Bronchial epithelial cell (primary cell): ENCODE data around the gene C19orf25. TPM values are rescaled to one million over a fixed set of nuclear protein-coding genes. Genes with fewer than 3 reads are reported as not detected.

ENCODE experiments used
- DNase-seq: peaks from one replicate; pipeline ENCODE4 v3.0.0-alpha.2; 2010; ENCODE audit warnings: low read depth
- FAIRE-seq: peaks from 2 replicates; lab custom pipeline; 2011; peaks lifted over from hg19 to GRCh38; lab: Jason Lieb, UNC
- H3K27me3 ChIP-seq: 2 replicates; pipeline ENCODE4 v1.5.1; 2011; ENCODE audit warnings: low read length; ENCODE audit not compliant: control insufficient read depth, insufficient read depth
- H3K36me3 ChIP-seq: 2 replicates; pipeline ENCODE4 v1.5.1; 2011; ENCODE audit warnings: low read length; ENCODE audit not compliant: control insufficient read depth, insufficient read depth
- H3K4me3 ChIP-seq: 2 replicates; pipeline ENCODE4 v1.5.1; 2011; ENCODE audit warnings: mild to moderate bottlenecking, low read depth, low read length, control low read depth
- CTCF ChIP-seq: IDR thresholded peaks from 2 replicates; pipeline ENCODE4 v1.5.1; 2011; ENCODE audit warnings: mild to moderate bottlenecking, moderate library complexity, low read length, control low read depth, inconsistent platforms; ENCODE audit not compliant: insufficient read depth, severe bottlenecking
- total RNA-seq: library from RNA; depleted of rRNA; stranded (reverse); fragments of >200 nt; gene quantifications from 2 replicates; pipeline ENCODE4 v1.2.1, GENCODE V29; 2014

Gene C19orf25
- total RNA-seq, 1 donor from 2014 or later = 24.7 TPM

DNA sequence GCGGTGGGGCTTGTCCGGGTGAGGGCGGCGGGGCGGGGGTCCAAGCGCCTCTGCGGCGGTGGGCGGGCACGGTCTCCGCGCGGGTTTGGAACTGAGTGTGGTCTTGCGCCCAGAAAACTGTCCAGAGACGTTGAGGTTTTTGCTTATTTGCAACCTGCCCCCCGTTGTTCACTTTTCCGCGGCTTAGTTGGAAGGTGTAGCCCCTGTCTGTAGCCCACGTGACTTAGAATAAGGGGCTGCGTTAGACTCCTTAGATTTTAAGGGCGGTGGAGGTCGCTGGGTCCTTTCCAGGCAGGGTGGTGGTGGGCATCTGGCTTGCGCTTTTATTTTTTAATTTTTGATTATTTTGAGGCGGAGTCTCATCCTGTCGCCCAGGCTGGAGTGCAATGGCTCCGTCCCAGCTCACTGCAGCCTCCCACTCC lies 40.1 kb downstream of the C19orf25 start:
- no peaks in the 10 kb centered on the region for H3K27me3 ChIP-seq
- FAIRE-seq (no peak), DNase-seq (no peak)
- peaks cover 20% of the 10 kb centered on the region for H3K36me3 ChIP-seq
- H3K4me3 ChIP-seq = peak overlapping the region; percentile 78
- TF ChIP-seq CTCF = no peak

- peak; percentile 86 for DNase-seq
- H3K4me3 ChIP-seq = peak within 1 kb of the TSS; percentile 78
- peak; percentile 94 for TF ChIP-seq CTCF
- no peaks in the 10 kb centered on the region for H3K27me3 ChIP-seq
- no peak for FAIRE-seq
- peaks cover 24% of the 10 kb centered on the region for H3K36me3 ChIP-seq
Observed at GRCh38 chr19:1438035-1438932, 40.7 kb downstream of the C19orf25 start, which contains the start of gene RPS15. RPS15 (plus strand) TSS chr19:1438396; CDS start chr19:1438426, 30 bp downstream.

- FAIRE-seq = no peak
- Histone ChIP-seq H3K4me3 (no peak overlapping the region), H3K27me3 (no peaks in the 10 kb centered on the region), H3K36me3 (peaks cover 30% of the 10 kb centered on the region)
- TF ChIP-seq CTCF = no peak
- no peak for DNase-seq
Observed at GRCh38 chr19:1437609-1438008, 41.4 kb downstream of the C19orf25 start.

DNA sequence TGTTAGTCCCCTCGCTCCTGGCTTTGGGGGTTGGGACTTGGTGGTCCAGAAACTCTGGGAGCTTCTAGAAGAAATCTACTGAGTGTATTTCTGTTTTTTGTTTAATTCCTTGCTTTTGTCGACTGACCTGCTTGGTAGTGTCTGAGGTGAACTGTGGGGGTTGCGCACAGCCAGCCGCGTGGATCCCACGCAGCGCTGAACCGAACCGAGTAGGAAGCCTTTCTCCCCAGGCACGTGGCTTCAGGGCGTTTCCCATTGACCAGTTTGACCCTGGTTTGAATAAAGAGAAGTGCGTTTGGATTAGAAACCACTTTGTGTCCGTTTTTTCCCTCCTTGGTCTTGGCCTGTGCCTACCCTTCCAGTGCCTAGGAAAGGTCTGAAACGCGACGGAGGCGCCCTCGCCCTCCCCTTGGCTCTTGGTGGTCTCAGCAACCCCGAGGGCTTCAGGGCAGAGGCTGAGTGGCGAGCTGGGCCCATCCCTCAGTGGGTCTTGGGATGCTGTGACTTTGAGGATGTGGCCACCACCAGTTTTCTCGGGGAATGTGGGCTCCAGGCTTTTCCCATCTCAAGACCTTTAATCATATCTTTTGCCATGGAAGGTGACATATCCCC lies 43.5 kb downstream of the C19orf25 start:
- Histone ChIP-seq H3K27me3 (no peaks in the 10 kb centered on the region), H3K36me3 (peaks cover 32% of the 10 kb centered on the region), H3K4me3 (no peak overlapping the region)
- FAIRE-seq (no peak), DNase-seq (no peak)
- TF ChIP-seq CTCF = no peak

- FAIRE-seq (no peak), DNase-seq (no peak)
- Histone ChIP-seq H3K36me3 (peaks cover 34% of the 10 kb centered on the region), H3K4me3 (no peak overlapping the region), H3K27me3 (no peaks in the 10 kb centered on the region)
- TF ChIP-seq CTCF = no peak
Observed at GRCh38 chr19:1434577-1435060, 44.4 kb downstream of the C19orf25 start.
